NCI-H2196 (cell line): ENCODE measurements around the gene TMEM255B.
"Not testable (repeated sequence)": the region's sequence is repeated elsewhere in the genome, so short reads cannot be mapped to it uniquely, and the experiment has no call there.

ENCODE experiments used
- DNase-seq: peaks from one replicate; lab custom pipeline; 2025; ENCODE audit not compliant: unreplicated experiment; lab: John Stamatoyannopoulos, UW

Gene TMEM255B

GRCh38 chr13:113830426-113830950 is 71.5 kb downstream of the TMEM255B start:
- peak; percentile 3 for DNase-seq

GRCh38 chr13:113831061-113831460 is 72.0 kb downstream of the TMEM255B start:
- DNase-seq = no peak

- no peak for DNase-seq
Observed at GRCh38 chr13:113832205-113832604, 73.2 kb downstream of the TMEM255B start.

- DNase-seq = no peak
Observed at GRCh38 chr13:113832631-113833030, 73.6 kb downstream of the TMEM255B start.

- DNase-seq = no peak
Observed at GRCh38 chr13:113833111-113833830, 74.2 kb downstream of the TMEM255B start.

GRCh38 chr13:113834006-113834405 is 75.0 kb downstream of the TMEM255B start:
- not testable (repeated sequence) for DNase-seq

GRCh38 chr13:113834496-113835200 is 75.6 kb downstream of the TMEM255B start:
- DNase-seq = no peak

GRCh38 chr13:113835461-113836270 is 76.6 kb downstream of the TMEM255B start:
- DNase-seq = peak; percentile 13

- peak; percentile 67 for DNase-seq
Observed at GRCh38 chr13:113836768-113837559, 77.9 kb downstream of the TMEM255B start.

- DNase-seq = peak; percentile 80
Observed at GRCh38 chr13:113837560-113838355, 78.7 kb downstream of the TMEM255B start.

GRCh38 chr13:113838711-113839201 is 79.7 kb downstream of the TMEM255B start:
- no peak for DNase-seq

- DNase-seq = no peak
Observed at GRCh38 chr13:113839536-113840204, 80.6 kb downstream of the TMEM255B start.

- no peak for DNase-seq
Observed at GRCh38 chr13:113840541-113841352, 81.7 kb downstream of the TMEM255B start.

- no peak for DNase-seq
Observed at GRCh38 chr13:113841353-113841650, 82.3 kb downstream of the TMEM255B start.

GRCh38 chr13:113842336-113843062 is 83.5 kb downstream of the TMEM255B start:
- no peak for DNase-seq

- DNase-seq = no peak
Observed at GRCh38 chr13:113843063-113843654, 84.1 kb downstream of the TMEM255B start.

GRCh38 chr13:113843864-113844556 is 85.0 kb downstream of the TMEM255B start:
- no peak for DNase-seq
